Tibial artery (tissue), 4 donors: ENCODE results near the gene STPG4.

Source experiments
- DNase-seq, 2 donors: peaks; one replicate each; pipeline ENCODE4 v3.0.0-alpha.2; 2019
- H3K27ac ChIP-seq, 2 donors: fragments of 200-600 bp; sonication (generic) in 1 of 2; 1 replicate in 1 of 2; 2 replicates in 1 of 2; pipeline ENCODE4 v1.5.1; 2018 to 2019; ENCODE audit warnings: mild to moderate bottlenecking in 1 of 2
- H3K27me3 ChIP-seq, 2 donors: fragments of 200-600 bp; sonication (generic) in 1 of 2; one replicate each; pipeline versions ENCODE4 v1.5.1 to v1.6.0; 2016 to 2019
- H3K36me3 ChIP-seq, 3 donors: fragments of 200-600 bp; sonication (generic) in 2 of 3; one replicate each; pipeline ENCODE4 v1.5.1; 2016 to 2019; ENCODE audit warnings: mild to moderate bottlenecking in 2 of 3
- H3K4me1 ChIP-seq, 4 donors: fragments of 200-600 bp; sonication (generic) in 2 of 4; 1 replicate in 3 of 4; 2 replicates in 1 of 4; pipeline ENCODE4 v1.5.1; 2016 to 2019
- H3K4me3 ChIP-seq, 2 donors: fragments of 200-600 bp; sonication (generic) in 1 of 2; 1 replicate in 1 of 2; 2 replicates in 1 of 2; pipeline ENCODE4 v1.5.1; 2018 to 2019; ENCODE audit warnings: mild to moderate bottlenecking in 2 of 2
- H3K9me3 ChIP-seq, 3 donors: fragments of 200-600 bp; sonication (generic) in 1 of 3; one replicate each; pipeline ENCODE4 v1.5.1; 2016 to 2019
- intact Hi-C: fragments of 100-400 bp; cut with DNase I; formaldehyde crosslinking; loops from one replicate; pipeline ENCODE4 v1.15.0; 2023; ENCODE audit warnings: low total_unique reads
- TF ChIP-seq, protein P1 (sequence below), 2 experiments: fragments of 200-600 bp in 1 of 2; fragments of 450-650 bp in 1 of 2; IDR thresholded peaks; one replicate each; pipeline ENCODE4 v1.5.1; 2017 to 2019; ENCODE audit warnings: antibody characterized with exemption in 2 of 2, mild to moderate bottlenecking in 1 of 2, moderate library complexity in 1 of 2

STPG4 gene

DNA sequence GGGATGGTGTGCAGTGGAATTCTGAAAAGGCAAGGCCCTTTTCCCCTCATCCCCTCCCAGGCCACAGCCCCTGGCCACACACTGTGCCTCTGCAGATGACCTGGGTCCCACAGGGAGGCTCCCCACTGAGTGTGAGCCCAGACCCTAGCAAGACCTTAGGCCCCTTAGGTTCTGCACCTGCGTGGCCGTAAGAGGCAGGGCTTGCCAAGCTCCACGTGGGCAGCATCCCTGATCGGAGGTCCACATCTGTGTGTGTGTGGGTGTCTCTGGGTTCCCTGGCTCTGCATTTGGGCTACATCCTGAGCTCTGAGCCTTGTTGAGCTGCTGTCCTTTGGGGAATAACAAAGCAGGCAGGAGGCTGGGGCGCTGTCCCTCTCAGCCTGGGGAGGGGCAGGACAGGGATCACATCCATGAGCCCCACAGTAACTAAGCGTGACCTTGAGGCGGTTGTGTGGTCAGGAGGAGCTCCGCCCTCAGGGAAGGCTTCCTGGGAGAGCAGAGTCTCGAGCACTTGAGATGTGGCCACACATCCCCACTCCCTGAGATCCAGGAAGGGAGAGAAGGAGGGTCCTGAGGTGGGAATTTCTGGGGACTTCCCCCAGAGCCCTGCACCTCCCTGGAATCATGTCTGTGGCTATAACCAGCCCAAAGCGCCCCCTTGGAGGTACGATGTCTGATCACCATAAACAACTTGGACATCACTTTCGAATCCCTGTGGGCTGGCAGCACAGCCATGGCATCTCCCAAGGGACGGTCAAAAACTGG lies 84.8 kb downstream of the STPG4 start:
- intact Hi-C loops = no loop called here
- no peak overlapping the region for H3K4me3 ChIP-seq
- peaks cover 18 to 94% (median 85%) of the 10 kb centered on the region in 4 donors for H3K4me1 ChIP-seq
- peak overlapping the region; percentile 94 to 95 for H3K27ac ChIP-seq
- H3K36me3 ChIP-seq = peaks cover 0 to 18% (median 12%) of the 10 kb centered on the region in 3 donors
- TF ChIP-seq, protein P1, sequence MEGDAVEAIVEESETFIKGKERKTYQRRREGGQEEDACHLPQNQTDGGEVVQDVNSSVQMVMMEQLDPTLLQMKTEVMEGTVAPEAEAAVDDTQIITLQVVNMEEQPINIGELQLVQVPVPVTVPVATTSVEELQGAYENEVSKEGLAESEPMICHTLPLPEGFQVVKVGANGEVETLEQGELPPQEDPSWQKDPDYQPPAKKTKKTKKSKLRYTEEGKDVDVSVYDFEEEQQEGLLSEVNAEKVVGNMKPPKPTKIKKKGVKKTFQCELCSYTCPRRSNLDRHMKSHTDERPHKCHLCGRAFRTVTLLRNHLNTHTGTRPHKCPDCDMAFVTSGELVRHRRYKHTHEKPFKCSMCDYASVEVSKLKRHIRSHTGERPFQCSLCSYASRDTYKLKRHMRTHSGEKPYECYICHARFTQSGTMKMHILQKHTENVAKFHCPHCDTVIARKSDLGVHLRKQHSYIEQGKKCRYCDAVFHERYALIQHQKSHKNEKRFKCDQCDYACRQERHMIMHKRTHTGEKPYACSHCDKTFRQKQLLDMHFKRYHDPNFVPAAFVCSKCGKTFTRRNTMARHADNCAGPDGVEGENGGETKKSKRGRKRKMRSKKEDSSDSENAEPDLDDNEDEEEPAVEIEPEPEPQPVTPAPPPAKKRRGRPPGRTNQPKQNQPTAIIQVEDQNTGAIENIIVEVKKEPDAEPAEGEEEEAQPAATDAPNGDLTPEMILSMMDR (IDR thresholded peaks at IDR 0.05) = no peak
- H3K27me3 ChIP-seq = no peaks in the 10 kb centered on the region
- no peak for DNase-seq
- H3K9me3 ChIP-seq = no peaks in the 10 kb centered on the region

DNA sequence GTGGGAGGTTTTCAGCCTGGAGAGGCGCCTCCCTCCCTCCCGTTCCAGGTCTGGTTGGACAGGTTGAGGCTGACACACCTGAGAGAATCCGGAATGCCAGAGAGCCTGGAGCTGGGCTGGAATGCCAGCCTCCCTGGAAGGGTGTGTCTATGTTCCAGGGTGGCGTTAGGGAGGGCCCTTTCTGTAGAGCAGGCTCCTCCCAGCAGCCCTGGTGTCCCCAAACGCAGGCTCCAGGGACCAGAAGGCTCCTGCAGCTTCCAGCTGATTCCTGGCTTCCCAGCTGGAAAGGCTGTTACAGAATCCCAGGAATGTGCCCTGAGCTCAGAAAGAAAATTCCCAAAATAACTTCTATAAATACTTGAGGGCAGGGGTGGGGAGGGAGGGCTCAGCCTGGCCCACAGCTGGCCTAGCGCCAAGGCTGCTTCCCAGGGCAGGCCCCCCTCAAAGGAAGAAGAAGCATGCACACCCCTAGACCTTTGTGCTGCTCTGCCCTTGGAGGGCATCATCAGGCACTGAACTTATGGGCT lies 85.4 kb downstream of the STPG4 start:
- no peaks in the 10 kb centered on the region for H3K27me3 ChIP-seq
- TF ChIP-seq, protein P1 (IDR thresholded peaks at IDR 0.05) = no peak
- H3K36me3 ChIP-seq = peaks cover 0 to 17% (median 12%) of the 10 kb centered on the region in 3 donors
- peak; percentile 57 to 92 for DNase-seq
- H3K4me3 ChIP-seq = no peak overlapping the region
- peak overlapping the region; percentile 94 to 95 for H3K27ac ChIP-seq
- no peaks in the 10 kb centered on the region for H3K9me3 ChIP-seq
- intact Hi-C loops = no loop called here
- H3K4me1 ChIP-seq = peaks cover 18 to 97% (median 85%) of the 10 kb centered on the region in 4 donors

DNA sequence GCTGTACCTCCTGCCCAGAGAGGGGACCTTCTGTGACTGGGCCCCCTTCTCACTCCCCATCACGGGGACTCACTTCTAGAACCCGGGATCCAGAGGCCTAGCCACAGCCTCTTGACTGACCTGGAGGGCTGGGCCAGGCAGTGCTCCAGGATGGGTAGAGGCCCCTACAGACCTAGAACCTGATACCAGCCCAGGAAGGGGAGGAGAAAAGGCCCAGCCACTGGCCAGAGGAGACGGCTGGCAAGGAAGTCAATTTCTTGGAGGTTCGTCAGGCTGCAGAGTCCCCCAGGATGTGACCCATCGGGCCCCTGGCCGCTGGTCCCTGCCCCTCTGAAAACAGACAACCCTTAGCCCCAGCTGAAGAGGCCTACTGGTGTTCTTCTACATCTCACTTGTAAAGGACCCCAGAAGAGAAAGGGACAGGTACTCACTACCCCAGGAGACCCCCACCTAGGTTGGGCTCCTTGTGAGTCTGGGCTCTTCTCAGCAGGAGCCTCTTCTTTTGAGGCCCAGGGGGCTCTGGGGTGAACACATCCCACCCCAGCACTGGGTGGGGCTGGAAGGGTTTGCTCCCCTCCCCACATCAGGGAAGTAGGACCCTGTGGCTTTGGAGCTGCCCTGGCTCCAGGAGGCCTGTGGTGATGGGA lies 86.0 kb downstream of the STPG4 start:
- H3K36me3 ChIP-seq = peaks cover 0 to 11% (median 11%) of the 10 kb centered on the region in 3 donors
- H3K4me1 ChIP-seq = peaks cover 18 to 98% (median 89%) of the 10 kb centered on the region in 4 donors
- H3K27ac ChIP-seq = peak overlapping the region; percentile 94 to 95
- H3K9me3 ChIP-seq = no peaks in the 10 kb centered on the region
- H3K27me3 ChIP-seq = no peaks in the 10 kb centered on the region
- intact Hi-C loops = no loop called here
- TF ChIP-seq, protein P1 (IDR thresholded peaks at IDR 0.05) = no peak
- no peak for DNase-seq
- no peak overlapping the region for H3K4me3 ChIP-seq

DNA sequence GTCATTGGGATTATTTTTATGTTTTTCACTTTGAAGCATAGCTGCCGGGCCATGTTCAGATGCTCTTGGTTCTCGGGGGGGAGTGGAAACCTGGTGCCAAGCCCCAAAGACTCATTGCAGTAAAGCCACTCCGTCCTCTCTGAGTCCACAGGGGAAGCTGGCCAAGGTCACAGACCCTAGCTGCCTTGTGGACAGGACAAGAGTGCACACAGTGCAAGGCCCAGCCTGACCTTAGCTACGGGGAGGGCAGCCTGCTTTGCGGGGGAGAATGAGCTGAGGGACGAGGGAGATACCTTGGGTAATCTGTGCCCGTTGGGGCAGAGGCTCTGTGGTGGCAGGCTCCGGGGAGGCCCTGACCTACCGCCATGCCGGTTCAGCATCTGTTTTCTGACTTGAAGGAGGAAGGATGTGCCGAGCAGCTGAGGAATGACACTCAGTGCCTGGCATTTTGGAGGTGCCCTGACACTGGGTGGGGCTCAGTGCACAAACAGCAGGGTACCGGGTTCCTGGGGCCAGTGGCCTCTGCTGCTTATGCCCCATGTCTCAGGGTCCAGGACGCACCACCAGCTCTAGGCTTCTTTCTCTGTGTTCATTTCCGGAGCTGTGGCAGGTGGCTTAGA lies 87.2 kb downstream of the STPG4 start:
- Histone ChIP-seq H3K4me1 (peaks cover 18 to 98% (median 88%) of the 10 kb centered on the region in 4 donors), H3K27me3 (no peaks in the 10 kb centered on the region), H3K4me3 (no peak overlapping the region), H3K36me3 (no peaks in the 10 kb centered on the region), H3K27ac (peak overlapping the region; percentile 94 to 95), H3K9me3 (no peaks in the 10 kb centered on the region)
- TF ChIP-seq, protein P1 (IDR thresholded peaks at IDR 0.05) = no peak
- intact Hi-C loops = no loop called here
- DNase-seq = no peak

DNA sequence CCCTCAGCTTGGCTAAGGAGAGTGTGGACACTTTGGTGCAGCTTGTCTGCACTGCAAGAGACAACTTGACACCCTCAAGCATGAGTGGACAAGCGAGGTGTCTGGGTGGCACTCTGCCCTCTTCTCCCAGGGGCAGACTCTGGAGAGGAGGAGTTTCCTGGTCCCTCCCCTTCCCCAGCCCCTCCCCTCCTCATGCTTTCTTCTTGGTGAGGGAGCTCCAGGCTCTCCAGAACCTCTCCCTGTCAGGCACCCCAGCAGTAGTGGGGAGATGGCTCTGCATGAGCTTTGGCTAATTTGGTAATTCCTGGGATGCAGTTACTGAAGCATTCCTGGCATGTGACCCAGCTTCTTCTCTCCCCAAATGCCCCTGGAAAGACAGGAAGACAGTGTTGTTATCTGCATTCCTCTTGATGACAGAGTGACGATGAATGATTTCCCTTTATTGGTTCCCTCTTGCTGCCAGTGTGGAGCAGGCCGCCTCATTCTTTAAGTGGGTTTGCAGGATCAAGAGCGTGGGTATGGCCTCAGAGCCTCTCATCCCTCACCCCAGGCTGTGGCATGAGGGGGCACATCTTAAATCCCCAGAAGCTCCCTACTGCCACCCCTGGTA lies 89.2 kb downstream of the STPG4 start:
- intact Hi-C loops = no loop called here
- peaks cover 0 to 16% (median 10%) of the 10 kb centered on the region in 3 donors for H3K36me3 ChIP-seq
- peak overlapping the region; percentile 94 to 95 for H3K27ac ChIP-seq
- no peak overlapping the region for H3K4me3 ChIP-seq
- H3K27me3 ChIP-seq = no peaks in the 10 kb centered on the region
- TF ChIP-seq, protein P1 (IDR thresholded peaks at IDR 0.05) = no peak
- H3K4me1 ChIP-seq = peaks cover 18 to 89% (median 77%) of the 10 kb centered on the region in 4 donors
- no peak for DNase-seq
- H3K9me3 ChIP-seq = no peaks in the 10 kb centered on the region
